MM.1S (cell line): ENCODE measurements around the gene PRKG1.

ENCODE experiments used
- DNase-seq: peaks from one replicate; pipeline ENCODE4 v3.0.0-alpha.2; 2015
- H2AFZ ChIP-seq: fragments of 300-600 bp; sonication (generic); 2 replicates; pipeline ENCODE4 v1.6.0; 2016; ENCODE audit warnings: antibody characterized with exemption, low read length
- H3F3A ChIP-seq: fragments of 300-600 bp; sonication (generic); 2 replicates; pipeline ENCODE4 v1.6.1; 2016; ENCODE audit warnings: mild to moderate bottlenecking, antibody characterized with exemption, low read length, moderate library complexity, mixed read lengths; ENCODE audit not compliant: insufficient read depth
- H3K27ac ChIP-seq: fragments of 300-600 bp; sonication (generic); 2 replicates; pipeline ENCODE4 v1.5.1; 2016; ENCODE audit warnings: mild to moderate bottlenecking, low read length
- H3K27me3 ChIP-seq: fragments of 300-600 bp; sonication (generic); replicated peaks from 2 replicates; pipeline ENCODE4 v1.6.0; 2016; ENCODE audit warnings: low read length; ENCODE audit not compliant: insufficient read depth
- H3K36me3 ChIP-seq: fragments of 300-600 bp; sonication (generic); replicated peaks from 2 replicates; pipeline ENCODE4 v1.6.1; 2016; ENCODE audit warnings: mild to moderate bottlenecking, low read length, mixed read lengths; ENCODE audit not compliant: insufficient read depth
- H3K4me1 ChIP-seq: fragments of 300-600 bp; sonication (generic); 2 replicates; pipeline ENCODE4 v1.6.1; 2016; ENCODE audit warnings: low read length, mixed read lengths
- H3K4me2 ChIP-seq: fragments of 300-600 bp; sonication (generic); 2 replicates; pipeline ENCODE4 v1.6.0; 2016; ENCODE audit warnings: low read depth, low read length
- H3K4me3 ChIP-seq: fragments of 300-600 bp; sonication (generic); 2 replicates; pipeline ENCODE4 v1.5.1; 2016; ENCODE audit warnings: low read length, mixed read lengths
- H3K79me2 ChIP-seq: fragments of 300-600 bp; sonication (generic); 2 replicates; pipeline ENCODE4 v1.6.1; 2016; ENCODE audit warnings: mixed run types, low read length, mixed read lengths
- H3K9ac ChIP-seq: fragments of 300-600 bp; sonication (generic); 2 replicates; pipeline ENCODE4 v1.6.1; 2016; ENCODE audit warnings: low read length, mixed read lengths
- H3K9me2 ChIP-seq: fragments of 300-600 bp; sonication (generic); replicated peaks from 2 replicates; pipeline ENCODE4 v1.6.1; 2016; ENCODE audit warnings: mild to moderate bottlenecking, low read length, mixed read lengths; ENCODE audit not compliant: insufficient read depth
- H3K9me3 ChIP-seq: fragments of 300-600 bp; sonication (generic); replicated peaks from 2 replicates; pipeline ENCODE4 v1.6.1; 2016; ENCODE audit warnings: mild to moderate bottlenecking, low read length, mixed read lengths; ENCODE audit not compliant: insufficient read depth
- H4K20me1 ChIP-seq: fragments of 300-600 bp; sonication (generic); 2 replicates; pipeline ENCODE4 v1.6.1; 2016; ENCODE audit warnings: mild to moderate bottlenecking, low read length, moderate library complexity, mixed read lengths; ENCODE audit not compliant: insufficient read depth
- EZH2 ChIP-seq: fragments of 300-600 bp; sonication (generic); optimal IDR thresholded peaks from 2 replicates; pipeline ENCODE3; 2017; ENCODE audit warnings: low read depth, mild to moderate bottlenecking, antibody characterized with exemption, low read length, mixed read lengths
- EZH2phosphoT487 ChIP-seq: fragments of 300-600 bp; sonication (generic); IDR thresholded peaks from 2 replicates; pipeline ENCODE4 v1.6.1; 2018; ENCODE audit warnings: antibody characterized with exemption, low read length
- TF ChIP-seq, protein P1 (sequence below): fragments of 300-600 bp; sonication (generic); IDR thresholded peaks from 2 replicates; pipeline ENCODE4 v1.5.1; 2016; ENCODE audit warnings: antibody characterized with exemption, low read length, mixed read lengths

PRKG1 gene

GRCh38 chr10:51804866-51805265, 730.6 kb downstream of the PRKG1 start:
- Histone ChIP-seq H3F3A (no peaks in the 10 kb centered on the region), H4K20me1 (no peaks in the 10 kb centered on the region), H3K4me2 (no peak overlapping the region), H3K4me1 (no peaks in the 10 kb centered on the region), H3K79me2 (no peaks in the 10 kb centered on the region), H3K4me3 (no peak overlapping the region), H3K9me2 (no peaks in the 10 kb centered on the region), H3K27me3 (no peaks in the 10 kb centered on the region), H3K9me3 (no peaks in the 10 kb centered on the region), H3K27ac (no peak overlapping the region), H3K36me3 (no peaks in the 10 kb centered on the region), H2AFZ (no peak overlapping the region), H3K9ac (no peak overlapping the region)
- no peak for DNase-seq
- TF ChIP-seq, protein P1, sequence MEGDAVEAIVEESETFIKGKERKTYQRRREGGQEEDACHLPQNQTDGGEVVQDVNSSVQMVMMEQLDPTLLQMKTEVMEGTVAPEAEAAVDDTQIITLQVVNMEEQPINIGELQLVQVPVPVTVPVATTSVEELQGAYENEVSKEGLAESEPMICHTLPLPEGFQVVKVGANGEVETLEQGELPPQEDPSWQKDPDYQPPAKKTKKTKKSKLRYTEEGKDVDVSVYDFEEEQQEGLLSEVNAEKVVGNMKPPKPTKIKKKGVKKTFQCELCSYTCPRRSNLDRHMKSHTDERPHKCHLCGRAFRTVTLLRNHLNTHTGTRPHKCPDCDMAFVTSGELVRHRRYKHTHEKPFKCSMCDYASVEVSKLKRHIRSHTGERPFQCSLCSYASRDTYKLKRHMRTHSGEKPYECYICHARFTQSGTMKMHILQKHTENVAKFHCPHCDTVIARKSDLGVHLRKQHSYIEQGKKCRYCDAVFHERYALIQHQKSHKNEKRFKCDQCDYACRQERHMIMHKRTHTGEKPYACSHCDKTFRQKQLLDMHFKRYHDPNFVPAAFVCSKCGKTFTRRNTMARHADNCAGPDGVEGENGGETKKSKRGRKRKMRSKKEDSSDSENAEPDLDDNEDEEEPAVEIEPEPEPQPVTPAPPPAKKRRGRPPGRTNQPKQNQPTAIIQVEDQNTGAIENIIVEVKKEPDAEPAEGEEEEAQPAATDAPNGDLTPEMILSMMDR, result no peak
- TF ChIP-seq EZH2phosphoT487 (no peak), EZH2 (no peak)

GRCh38 chr10:51806079-51806835, 732.0 kb downstream of the PRKG1 start:
- no peaks in the 10 kb centered on the region for H3K36me3 ChIP-seq
- H3K4me2 ChIP-seq, result no peak overlapping the region
- no peak overlapping the region for H2AFZ ChIP-seq
- H3K27ac ChIP-seq, result no peak overlapping the region
- H4K20me1 ChIP-seq, result no peaks in the 10 kb centered on the region
- no peak overlapping the region for H3K4me3 ChIP-seq
- TF ChIP-seq EZH2, result no peak
- TF ChIP-seq EZH2phosphoT487, result no peak
- TF ChIP-seq, protein P1, result no peak
- H3K9me3 ChIP-seq, result no peaks in the 10 kb centered on the region
- H3F3A ChIP-seq, result no peaks in the 10 kb centered on the region
- no peaks in the 10 kb centered on the region for H3K4me1 ChIP-seq
- H3K9me2 ChIP-seq, result no peaks in the 10 kb centered on the region
- DNase-seq, result no peak
- no peaks in the 10 kb centered on the region for H3K27me3 ChIP-seq
- no peak overlapping the region for H3K9ac ChIP-seq
- no peaks in the 10 kb centered on the region for H3K79me2 ChIP-seq

- H3F3A ChIP-seq, result no peaks in the 10 kb centered on the region
- no peaks in the 10 kb centered on the region for H3K79me2 ChIP-seq
- no peaks in the 10 kb centered on the region for H3K27me3 ChIP-seq
- H3K36me3 ChIP-seq, result no peaks in the 10 kb centered on the region
- H3K4me2 ChIP-seq, result no peak overlapping the region
- no peak overlapping the region for H3K9ac ChIP-seq
- H3K9me2 ChIP-seq, result no peaks in the 10 kb centered on the region
- no peaks in the 10 kb centered on the region for H4K20me1 ChIP-seq
- DNase-seq, result peak; percentile 10
- H2AFZ ChIP-seq, result no peak overlapping the region
- TF ChIP-seq EZH2 (no peak), EZH2phosphoT487 (no peak)
- TF ChIP-seq, protein P1, result no peak
- no peak overlapping the region for H3K27ac ChIP-seq
- H3K4me3 ChIP-seq, result no peak overlapping the region
- no peaks in the 10 kb centered on the region for H3K4me1 ChIP-seq
- H3K9me3 ChIP-seq, result no peaks in the 10 kb centered on the region
Measured at GRCh38 chr10:51808187-51808586, 733.9 kb downstream of the PRKG1 start.
